Caco-2 (cell line): ENCODE measurements around the gene PIEZO1. TPM values are rescaled to one million over a fixed set of nuclear protein-coding genes. Genes with fewer than 3 reads are reported as not detected.

Source experiments
- Bru-seq: library from RNA; stranded (reverse); fragments of 400-500 nt; gene quantifications from one replicate; lab custom pipeline; 2021; lab: Mats Ljungman, UMichigan
- BruChase-seq, 2 experiments: library from RNA; stranded (reverse); fragments of 400-500 nt; gene quantifications; one replicate each; lab custom pipeline; 2021; lab: Mats Ljungman, UMichigan
- BruUV-seq: library from RNA; stranded (reverse); fragments of 400-500 nt; replicated peaks from 2 replicates; lab custom pipeline; 2021; lab: Mats Ljungman, UMichigan
- CTCF ChIA-PET: fragments of 300-600 bp; sonication (Branson Sonifier 250); formaldehyde crosslinking; loops from one replicate; lab custom pipeline; 2022; ENCODE audit warnings: antibody characterized with exemption; lab: Charles Lee
- POLR2A ChIA-PET: fragments of 300-600 bp; sonication (Branson Sonifier 250); formaldehyde crosslinking; loops from one replicate; lab custom pipeline; 2022; ENCODE audit warnings: antibody characterized with exemption; lab: Charles Lee
- DNase-seq, 2 experiments: peaks; one replicate each; pipeline versions ENCODE4 v3.0.0 to v3.0.0-alpha.2; 2020 to 2022
- H3K27me3 ChIP-seq: replicated peaks from 2 replicates; pipeline ENCODE4 v1.6.0; 2011; ENCODE audit warnings: low read length; ENCODE audit not compliant: control insufficient read depth, insufficient read depth
- H3K36me3 ChIP-seq: 2 replicates; pipeline ENCODE4 v1.5.1; 2011; ENCODE audit warnings: low read length; ENCODE audit not compliant: control insufficient read depth, insufficient read depth
- H3K4me1 ChIP-seq: fragments of 250-450 bp; sonication (Bioruptor Pico); 2 replicates; pipeline ENCODE4 v1.5.1; 2020; ENCODE audit warnings: mild to moderate bottlenecking
- H3K4me3 ChIP-seq: 2 replicates; pipeline ENCODE4 v1.5.1; 2011; ENCODE audit warnings: low read depth, mild to moderate bottlenecking, control low read depth, low read length
- H3K9me3 ChIP-seq: fragments of 250-450 bp; sonication (Bioruptor Pico); 2 replicates; pipeline ENCODE4 v1.5.1; 2020; ENCODE audit warnings: mild to moderate bottlenecking, moderate library complexity
- H3K27ac Mint-ChIP-seq: one replicate; pipeline ENCODE4 v1.8.0; 2022; ENCODE audit warnings: mixed read lengths; ENCODE audit not compliant: unreplicated experiment
- H3K27me3 Mint-ChIP-seq: one replicate; pipeline ENCODE4 v1.8.0; 2022; ENCODE audit warnings: mixed read lengths; ENCODE audit not compliant: insufficient read depth, unreplicated experiment
- H3K36me3 Mint-ChIP-seq: one replicate; pipeline ENCODE4 v1.8.0; 2022; ENCODE audit warnings: mild to moderate bottlenecking, mixed read lengths; ENCODE audit not compliant: insufficient read depth, unreplicated experiment
- H3K4me1 Mint-ChIP-seq: one replicate; pipeline ENCODE4 v1.8.0; 2022; ENCODE audit warnings: low read depth, mixed read lengths; ENCODE audit not compliant: unreplicated experiment
- H3K4me3 Mint-ChIP-seq: one replicate; pipeline ENCODE4 v1.8.0; 2022; ENCODE audit warnings: mild to moderate bottlenecking, moderate library complexity, mixed read lengths; ENCODE audit not compliant: unreplicated experiment
- H3K9me3 Mint-ChIP-seq: one replicate; pipeline ENCODE4 v1.8.0; 2022; ENCODE audit warnings: mixed read lengths; ENCODE audit not compliant: unreplicated experiment
- CTCF ChIP-seq, 2 experiments: fragments of 200-600 bp in 1 of 2; IDR thresholded peaks; 1 replicate in 1 of 2; 2 replicates in 1 of 2; pipeline versions ENCODE4 v1.5.1 to v1.8.0; 2011 to 2022; ENCODE audit warnings: antibody characterized with exemption in 1 of 2, control low read depth in 1 of 2, inconsistent platforms in 1 of 2, low read depth in 1 of 2, low read length in 1 of 2, mild to moderate bottlenecking in 1 of 2, moderate library complexity in 1 of 2; ENCODE audit not compliant: insufficient read depth in 1 of 2, severe bottlenecking in 1 of 2, unreplicated experiment in 1 of 2
- intact Hi-C: fragments of 100-400 bp; cut with micrococcal nuclease; formaldehyde crosslinking; loops from one replicate; pipeline ENCODE4 v1.10.0; 2022; ENCODE audit not compliant: unreplicated experiment
- long read RNA-seq: library from polyadenylated mRNA; stranded (forward); transcript quantifications from one replicate; pipeline ENCODE4 v2.0.0, GENCODE V29; 2022
- total RNA-seq: library from RNA; stranded (reverse); gene quantifications from 2 replicates; pipeline ENCODE4 v1.2.3, GENCODE V29; 2022

Gene PIEZO1
- 248 and 284 TPM in 2 replicates for total RNA-seq
- percentile 63 among the genes with signal in this experiment for Bru-seq, nascent RNA
- BruChase-seq, experiment 1, labeled RNA remaining after a 2-hour chase: percentile 71 among the genes with signal in this experiment
- percentile 84 among the genes with signal in this experiment for BruChase-seq, experiment 2, labeled RNA remaining after a 6-hour chase
- long read RNA-seq, full-length matches to known transcripts: 20 of 84 reads
- long read RNA-seq, partial matches to known transcripts: 38 of 84 reads
- long read RNA-seq, other reads (novel, unspliced or antisense): 26 of 84 reads

GRCh38 chr16:88785106-88785924, at the start of gene PIEZO1:
Gene PIEZO1, minus strand, starts transcription at chr16:88785220. Its CDS starts 256 bp downstream, at chr16:88784964.
- no peaks in the 10 kb centered on the region for H3K27me3 Mint-ChIP-seq
- H3K27ac Mint-ChIP-seq: peak within 1 kb of the TSS; percentile 82

GRCh38 chr16:88834670-88835069, 49.6 kb upstream of the PIEZO1 start:
- H3K9me3 ChIP-seq: no peaks in the 10 kb centered on the region
- ChIA-PET POLR2A (no interaction called here), CTCF (no interaction called here)
- Mint-ChIP-seq H3K27me3 (no peaks in the 10 kb centered on the region), H3K4me1 (no peaks in the 10 kb centered on the region), H3K27ac (no peak overlapping the region), H3K9me3 (no peaks in the 10 kb centered on the region), H3K36me3 (peaks cover 8% of the 10 kb centered on the region), H3K4me3 (no peak overlapping the region)
- BruUV-seq: no TSS peak
- no peaks in the 10 kb centered on the region for H3K27me3 ChIP-seq
- intact Hi-C loops: no loop called here
- H3K4me1 ChIP-seq: no peaks in the 10 kb centered on the region
- no peak overlapping the region for H3K4me3 ChIP-seq
- no peak for DNase-seq
- H3K36me3 ChIP-seq: peaks cover 2% of the 10 kb centered on the region
- TF ChIP-seq CTCF (IDR thresholded peaks at IDR 0.05; ENCODE audit: insufficient read depth in 1 of 2, low read depth in 1 of 2, low read length in 1 of 2, severe bottlenecking in 1 of 2, unreplicated experiment in 1 of 2): no peak

More at GRCh38 chr16:88785106-88785924, at the start of gene PIEZO1:
- Histone ChIP-seq H3K9me3 (no peaks in the 10 kb centered on the region), H3K36me3 (no peaks in the 10 kb centered on the region), H3K4me1 (peaks cover 41% of the 10 kb centered on the region), H3K27me3 (no peaks in the 10 kb centered on the region), H3K4me3 (peak within 1 kb of the TSS; percentile 93)
- Mint-ChIP-seq H3K9me3 (no peaks in the 10 kb centered on the region), H3K4me1 (peaks cover 24% of the 10 kb centered on the region), H3K4me3 (peak within 1 kb of the TSS; percentile 69), H3K36me3 (peaks cover 15% of the 10 kb centered on the region)
- peak; percentile 70 to 86 for DNase-seq
- peak; percentile 93 to 96 for TF ChIP-seq CTCF (IDR thresholded peaks at IDR 0.05; ENCODE audit: insufficient read depth in 1 of 2, low read depth in 1 of 2, low read length in 1 of 2, severe bottlenecking in 1 of 2, unreplicated experiment in 1 of 2)
- intact Hi-C loops: loop anchor here (1.0 kb wide), 3 partner anchors 22 to 48 kb away; no protein-coding TSS in a partner anchor
- ChIA-PET CTCF (interaction anchor here (0.6 to 4.5 kb wide), 12 partner anchors 9 to 386 kb away, joined by 3 to 51 read pairs (median 4); partner anchors contain the start of gene APRT), POLR2A (interaction anchor here (0.6 to 1.8 kb wide), 5 partner anchors 16 to 341 kb away, joined by 3 to 12 read pairs (median 3); no protein-coding TSS in a partner anchor)
- no TSS peak for BruUV-seq

GRCh38 chr16:88833086-88833485, 48.1 kb upstream of the PIEZO1 start:
- DNase-seq: no peak
- no peaks in the 10 kb centered on the region; the same call in 1 of the 2 replicates for H3K36me3 ChIP-seq
- H3K27me3 ChIP-seq: no peaks in the 10 kb centered on the region
- no peaks in the 10 kb centered on the region for H3K9me3 ChIP-seq
- H3K27ac Mint-ChIP-seq: no peak overlapping the region
- H3K9me3 Mint-ChIP-seq: no peaks in the 10 kb centered on the region
- peaks cover 6% of the 10 kb centered on the region for H3K36me3 Mint-ChIP-seq
- no peaks in the 10 kb centered on the region for H3K27me3 Mint-ChIP-seq
- H3K4me3 Mint-ChIP-seq: no peak overlapping the region
- intact Hi-C loops: no loop called here
- POLR2A ChIA-PET: no interaction called here
- no peaks in the 10 kb centered on the region for H3K4me1 ChIP-seq
- CTCF ChIA-PET: interaction anchor here (1.0 kb wide), 1 partner anchor 24 kb away, joined by 4 read pairs; no protein-coding TSS in a partner anchor
- TF ChIP-seq CTCF (IDR thresholded peaks at IDR 0.05; ENCODE audit: insufficient read depth in 1 of 2, low read depth in 1 of 2, low read length in 1 of 2, severe bottlenecking in 1 of 2, unreplicated experiment in 1 of 2): no peak
- H3K4me3 ChIP-seq: no peak overlapping the region
- no TSS peak for BruUV-seq
- H3K4me1 Mint-ChIP-seq: no peaks in the 10 kb centered on the region
